Activated CD8-positive, alpha-beta T cell treated with anti-CD3 and anti-CD28 coated beads for 36 hours (primary cell): ENCODE results near the gene CRKL. TPM values are rescaled to one million over a fixed set of nuclear protein-coding genes. Genes with fewer than 3 reads are reported as not detected.

Experiments used
- ATAC-seq: fragments of 200-7000 bp; cut with Tn5 transposase; one replicate; pipeline ENCODE4 v1.10.0; 2021; ENCODE audit warnings: mild to moderate bottlenecking, moderate library complexity
- CTCF ChIA-PET: fragments of 350-600 bp; sonication (Branson Sonifier 250); formaldehyde crosslinking; loops from one replicate; lab custom pipeline; 2021; ENCODE audit warnings: antibody characterized with exemption; lab: Charles Lee
- POLR2A ChIA-PET: fragments of 350-600 bp; sonication (Branson Sonifier 250); formaldehyde crosslinking; loops from one replicate; lab custom pipeline; 2021; ENCODE audit warnings: antibody characterized with exemption; lab: Charles Lee
- DNase-seq: peaks from one replicate; pipeline ENCODE4 v3.0.0-alpha.2; 2020
- H3K27ac Mint-ChIP-seq: one replicate; pipeline ENCODE4 v1.8.0; 2021; ENCODE audit warnings: mild to moderate bottlenecking, mixed read lengths
- H3K27me3 Mint-ChIP-seq: one replicate; pipeline ENCODE4 v1.8.0; 2021; ENCODE audit warnings: mixed read lengths
- H3K36me3 Mint-ChIP-seq: one replicate; pipeline ENCODE4 v1.8.0; 2021; ENCODE audit warnings: low read depth, mixed read lengths
- H3K4me1 Mint-ChIP-seq: one replicate; pipeline ENCODE4 v1.8.0; 2021; ENCODE audit warnings: low read depth, mixed read lengths
- H3K4me3 Mint-ChIP-seq: one replicate; pipeline ENCODE4 v1.8.0; 2021; ENCODE audit warnings: mild to moderate bottlenecking, moderate library complexity, mixed read lengths
- H3K9me3 Mint-ChIP-seq: one replicate; pipeline ENCODE4 v1.8.0; 2021; ENCODE audit warnings: mixed read lengths
- CTCF ChIP-seq: fragments of 200-600 bp; IDR thresholded peaks from one replicate; pipeline ENCODE4 v1.8.0; 2022; ENCODE audit warnings: antibody characterized with exemption, mild to moderate bottlenecking
- intact Hi-C: fragments of 100-400 bp; cut with micrococcal nuclease; formaldehyde crosslinking; loops from one replicate; pipeline ENCODE4 v1.10.0; 2022
- total RNA-seq, 2 experiments: library from RNA; stranded (reverse); gene quantifications; one replicate each; pipeline ENCODE4 v1.2.3, GENCODE V29; 2021

Gene CRKL
- total RNA-seq, 2 experiments from 2014 or later = 99.1 to 102 TPM

GRCh38 chr22:20979940-20980453 lies 62.8 kb downstream of the CRKL start:
- intact Hi-C loops = loop anchor here (10.0 kb wide), 1 partner anchor 55 kb away; no protein-coding TSS in a partner anchor
- ChIA-PET POLR2A (interaction anchor here (5.2 kb wide), 1 partner anchor 21 kb away, joined by 51 read pairs; the partner anchor contains the start of gene THAP7), CTCF (interaction anchor here (0.7 to 4.2 kb wide), 2 partner anchors 18 to 63 kb away, joined by 3 to 13 read pairs; partner anchors contain the start of gene CRKL)
- Mint-ChIP-seq H3K9me3 (peaks cover 4% of the 10 kb centered on the region), H3K27me3 (no peaks in the 10 kb centered on the region), H3K4me1 (peaks cover 40% of the 10 kb centered on the region), H3K4me3 (peak overlapping the region; percentile 10), H3K27ac (no peak overlapping the region), H3K36me3 (peaks cover 6% of the 10 kb centered on the region)
- no peak for TF ChIP-seq CTCF
- ATAC-seq (no peak), DNase-seq (peak; percentile 40)

- TF ChIP-seq CTCF = no peak
- DNase-seq (no peak), ATAC-seq (no peak)
- ChIA-PET POLR2A (interaction anchor here (5.2 kb wide), 1 partner anchor 21 kb away, joined by 51 read pairs; the partner anchor contains the start of gene THAP7), CTCF (interaction anchor here (2.2 to 4.2 kb wide), 2 partner anchors 9 to 19 kb away, joined by 8 to 13 read pairs; no protein-coding TSS in a partner anchor)
- Mint-ChIP-seq H3K27me3 (no peaks in the 10 kb centered on the region), H3K36me3 (peaks cover 6% of the 10 kb centered on the region), H3K4me3 (peak overlapping the region; percentile 92), H3K4me1 (peaks cover 40% of the 10 kb centered on the region), H3K27ac (peak overlapping the region; percentile 84), H3K9me3 (peaks cover 4% of the 10 kb centered on the region)
- intact Hi-C loops = no loop called here
Observed at GRCh38 chr22:20980523-20980922, 63.3 kb downstream of the CRKL start.

- no peaks in the 10 kb centered on the region for H3K27me3 Mint-ChIP-seq
- DNase-seq = no peak
- intact Hi-C loops = no loop called here
- no peak for TF ChIP-seq CTCF
- H3K27ac Mint-ChIP-seq = peak overlapping the region; percentile 84
- H3K9me3 Mint-ChIP-seq = peaks cover 4% of the 10 kb centered on the region
- ATAC-seq = no peak
- peak overlapping the region; percentile 92 for H3K4me3 Mint-ChIP-seq
- peaks cover 40% of the 10 kb centered on the region for H3K4me1 Mint-ChIP-seq
- H3K36me3 Mint-ChIP-seq = peaks cover 6% of the 10 kb centered on the region
- CTCF ChIA-PET = interaction anchor here (1.0 to 4.2 kb wide), 5 partner anchors 9 to 95 kb away, joined by 3 to 13 read pairs (median 6); no protein-coding TSS in a partner anchor
- POLR2A ChIA-PET = interaction anchor here (0.7 to 5.2 kb wide), 4 partner anchors 13 to 33 kb away, joined by 3 to 51 read pairs (median 6); partner anchors contain the start of gene THAP7
Observed at GRCh38 chr22:20980938-20981722, 63.9 kb downstream of the CRKL start.

- H3K27me3 Mint-ChIP-seq = no peaks in the 10 kb centered on the region
- intact Hi-C loops = no loop called here
- peaks cover 40% of the 10 kb centered on the region for H3K4me1 Mint-ChIP-seq
- ATAC-seq = peak; percentile 72
- CTCF ChIA-PET = interaction anchor here (1.0 to 4.2 kb wide), 7 partner anchors 8 to 96 kb away, joined by 3 to 13 read pairs (median 3); no protein-coding TSS in a partner anchor
- peak within 1 kb of the TSS; percentile 84 for H3K27ac Mint-ChIP-seq
- peaks cover 4% of the 10 kb centered on the region for H3K9me3 Mint-ChIP-seq
- H3K4me3 Mint-ChIP-seq = peak within 1 kb of the TSS; percentile 92
- H3K36me3 Mint-ChIP-seq = peaks cover 11% of the 10 kb centered on the region
- peak; percentile 79 for DNase-seq
- POLR2A ChIA-PET = interaction anchor here (0.7 to 5.2 kb wide), 6 partner anchors 9 to 32 kb away, joined by 3 to 51 read pairs (median 4); partner anchors contain the start of gene THAP7
- peak; percentile 56 for TF ChIP-seq CTCF
Observed at GRCh38 chr22:20981787-20982562, 64.8 kb downstream of the CRKL start, which contains the start of gene LZTR1. LZTR1 (plus strand) TSS chr22:20982297; CDS start chr22:20982372, 75 bp downstream.
